Panc1 (cell line): ENCODE data around the gene LINGO3. TPM values are rescaled to one million over a fixed set of nuclear protein-coding genes. Genes with fewer than 3 reads are reported as not detected.

ENCODE experiments used
- ATAC-seq: fragments of 200-7000 bp; cut with Tn5 transposase; 2 replicates; pipeline ENCODE4 v1.9.1; 2020; ENCODE audit warnings: mild to moderate bottlenecking, moderate library complexity
- BruUV-seq: library from RNA; stranded (reverse); fragments of 400-500 nt; replicated peaks from 2 replicates; lab custom pipeline; 2021; lab: Mats Ljungman, UMichigan
- CTCF ChIA-PET: fragments of 300-600 bp; sonication (Branson Sonifier 250); formaldehyde crosslinking; loops from one replicate; lab custom pipeline; 2022; ENCODE audit warnings: antibody characterized with exemption; lab: Charles Lee
- POLR2A ChIA-PET: fragments of 300-600 bp; sonication (Branson Sonifier 250); formaldehyde crosslinking; loops from one replicate; lab custom pipeline; 2022; ENCODE audit warnings: antibody characterized with exemption; lab: Charles Lee
- DNase-seq: peaks from one replicate; pipeline ENCODE4 v3.0.0-alpha.2; 2010; ENCODE audit warnings: low read depth, low spot score
- H3K27ac ChIP-seq: 2 replicates; pipeline ENCODE4 v1.5.1; 2011; ENCODE audit warnings: mild to moderate bottlenecking, low read length, inconsistent platforms
- H3K27me3 ChIP-seq: fragments of 200-500 bp; sonication (Bioruptor generic); 2 replicates; pipeline ENCODE4 v1.6.0; 2014; ENCODE audit warnings: low read length, inconsistent platforms; ENCODE audit not compliant: control insufficient read depth, insufficient read depth
- H3K36me3 ChIP-seq: fragments of 200-500 bp; sonication (Bioruptor generic); 2 replicates; pipeline ENCODE4 v1.5.1; 2014; ENCODE audit warnings: inconsistent platforms, mild to moderate bottlenecking, low read length, moderate library complexity; ENCODE audit not compliant: control insufficient read depth, insufficient read depth
- H3K4me1 ChIP-seq: 2 replicates; pipeline ENCODE4 v1.5.1; 2011; ENCODE audit warnings: inconsistent platforms, mild to moderate bottlenecking, low read length, moderate library complexity; ENCODE audit not compliant: control insufficient read depth, insufficient read depth
- H3K4me3 ChIP-seq, 2 experiments: 2 replicates each; pipeline ENCODE4 v1.5.1; 2011 to 2012; ENCODE audit warnings: low read depth in 2 of 2, low read length in 2 of 2, mild to moderate bottlenecking in 2 of 2, inconsistent platforms in 1 of 2, moderate library complexity in 1 of 2
- H3K9me3 ChIP-seq: fragments of 200-500 bp; sonication (Bioruptor generic); 2 replicates; pipeline ENCODE4 v1.5.1; 2014; ENCODE audit warnings: low read depth, mild to moderate bottlenecking, inconsistent platforms, low read length, moderate library complexity; ENCODE audit not compliant: control insufficient read depth, insufficient read depth
- POLR2AphosphoS5 ChIP-seq: IDR thresholded peaks from 2 replicates; pipeline ENCODE4 v1.6.1; 2012; ENCODE audit warnings: mild to moderate bottlenecking, low read depth, low read length, moderate library complexity
- SIN3A ChIP-seq: IDR thresholded peaks from 2 replicates; pipeline ENCODE4 v1.6.1; 2012; ENCODE audit warnings: low read depth, mild to moderate bottlenecking, low read length, moderate library complexity, borderline replicate concordance; ENCODE audit not compliant: insufficient read depth
- TCF7L2 ChIP-seq: IDR thresholded peaks from 2 replicates; pipeline ENCODE4 v1.6.1; 2011; ENCODE audit warnings: mild to moderate bottlenecking, low read depth, low read length, inconsistent platforms
- in situ Hi-C: cut with HindIII; loops from 2 replicates; pipeline ENCODE4 v1.10.0; 2016; ENCODE audit warnings: low sequenced_read_pairs, low pct_unique_long_range_greater_than_20kb
- intact Hi-C: fragments of 100-400 bp; cut with micrococcal nuclease; formaldehyde crosslinking; loops from one replicate; pipeline ENCODE4 v1.10.0; 2022; ENCODE audit not compliant: unreplicated experiment
- total RNA-seq: library from RNA; stranded (reverse); gene quantifications from one replicate; pipeline ENCODE4 v1.2.1, GENCODE V29; 2021; ENCODE audit not compliant: unreplicated experiment
- TF ChIP-seq, protein P1 (sequence below): fragments of 450-650 bp; IDR thresholded peaks from 2 replicates; pipeline ENCODE4 v1.5.1; 2017; ENCODE audit warnings: mild to moderate bottlenecking
- TF ChIP-seq, protein P2 (sequence below), 2 experiments: IDR thresholded peaks; 2 replicates each; pipeline ENCODE4 v1.6.1; 2011 to 2012; ENCODE audit warnings: low read depth in 2 of 2, control low read depth in 1 of 2, low read length in 1 of 2, mild to moderate bottlenecking in 1 of 2, moderate library complexity in 1 of 2; ENCODE audit not compliant: insufficient read depth in 1 of 2

The LINGO3 gene
- total RNA-seq, 1 experiment from 2014 or later = 0.13 TPM

DNA sequence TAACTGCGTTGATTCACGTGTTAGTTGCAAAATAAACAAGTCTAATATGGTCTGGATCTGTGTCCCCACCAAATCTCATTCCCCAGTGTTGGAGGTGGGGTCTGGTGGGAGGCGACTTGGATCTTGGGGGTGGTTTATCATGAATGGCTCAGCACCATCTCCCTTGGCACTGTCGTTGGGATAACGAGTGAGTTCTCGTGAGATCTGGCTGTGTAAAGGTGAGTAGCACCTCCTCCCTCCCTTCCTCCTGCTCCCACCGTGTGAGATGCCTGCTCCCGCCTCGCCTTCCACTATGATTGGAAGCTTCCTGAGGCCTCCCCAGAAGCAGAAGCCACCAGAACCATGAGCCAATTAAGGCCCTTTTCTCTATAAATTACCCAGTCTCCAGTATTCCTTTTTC, 30.8 kb downstream of the LINGO3 start:
- POLR2A ChIA-PET = no interaction called here
- intact Hi-C loops (no loop called here), in situ Hi-C loops (no loop called here)
- Histone ChIP-seq H3K9me3 (no peaks in the 10 kb centered on the region), H3K36me3 (no peaks in the 10 kb centered on the region), H3K27ac (no peak overlapping the region), H3K4me3 (no peak overlapping the region), H3K27me3 (no peaks in the 10 kb centered on the region), H3K4me1 (peaks cover 4% of the 10 kb centered on the region; the same call in 1 of the 2 replicates)
- DNase-seq = no peak
- TF ChIP-seq SIN3A (no peak), POLR2AphosphoS5 (no peak)
- BruUV-seq = TSS peak; percentile 56
- ATAC-seq = no peak
- CTCF ChIA-PET = interaction anchor here (0.6 kb wide), 1 partner anchor 112 kb away, joined by 6 read pairs; no protein-coding TSS in a partner anchor

DNA sequence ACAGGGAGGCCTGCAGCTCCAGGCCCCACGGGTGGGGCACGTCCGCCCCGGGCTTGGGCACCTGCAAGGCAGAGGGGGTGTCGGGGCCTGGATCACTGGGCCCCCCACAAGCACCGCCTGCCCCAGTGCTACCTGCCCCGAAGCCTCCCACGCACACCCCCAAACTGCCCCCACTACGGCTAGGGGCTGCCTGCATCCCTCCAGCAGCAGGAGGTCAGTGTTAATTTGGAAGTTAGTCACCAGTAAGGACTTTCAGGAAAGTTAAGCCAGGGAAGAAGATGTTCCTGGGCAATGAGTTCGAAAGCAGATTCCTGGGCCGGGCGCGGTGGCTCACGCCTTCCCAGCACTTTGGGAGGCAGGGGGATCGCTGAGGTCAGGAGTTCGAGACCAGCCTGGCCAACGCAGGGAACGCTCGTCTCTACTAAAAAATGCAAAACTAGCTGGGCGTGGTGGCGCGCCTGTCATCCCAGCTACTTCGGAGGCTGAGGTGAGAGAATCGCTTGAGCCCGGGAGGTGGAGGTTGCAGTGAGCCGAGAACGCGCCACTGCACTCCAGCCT, 31.4 kb downstream of the LINGO3 start:
- H3K4me1 ChIP-seq = peaks cover 4% of the 10 kb centered on the region; the same call in 1 of the 2 replicates
- in situ Hi-C loops = no loop called here

More for the DNA sequence above, 31.4 kb downstream of the LINGO3 start:
- Histone ChIP-seq H3K27ac (no peak overlapping the region), H3K4me3 (no peak overlapping the region), H3K36me3 (no peaks in the 10 kb centered on the region), H3K9me3 (no peaks in the 10 kb centered on the region), H3K27me3 (no peaks in the 10 kb centered on the region)
- ChIA-PET POLR2A (no interaction called here), CTCF (interaction anchor here (0.6 kb wide), 1 partner anchor 113 kb away, joined by 6 read pairs; no protein-coding TSS in a partner anchor)
- intact Hi-C loops = no loop called here
- ATAC-seq (no peak), DNase-seq (no peak)
- TF ChIP-seq, protein P1, sequence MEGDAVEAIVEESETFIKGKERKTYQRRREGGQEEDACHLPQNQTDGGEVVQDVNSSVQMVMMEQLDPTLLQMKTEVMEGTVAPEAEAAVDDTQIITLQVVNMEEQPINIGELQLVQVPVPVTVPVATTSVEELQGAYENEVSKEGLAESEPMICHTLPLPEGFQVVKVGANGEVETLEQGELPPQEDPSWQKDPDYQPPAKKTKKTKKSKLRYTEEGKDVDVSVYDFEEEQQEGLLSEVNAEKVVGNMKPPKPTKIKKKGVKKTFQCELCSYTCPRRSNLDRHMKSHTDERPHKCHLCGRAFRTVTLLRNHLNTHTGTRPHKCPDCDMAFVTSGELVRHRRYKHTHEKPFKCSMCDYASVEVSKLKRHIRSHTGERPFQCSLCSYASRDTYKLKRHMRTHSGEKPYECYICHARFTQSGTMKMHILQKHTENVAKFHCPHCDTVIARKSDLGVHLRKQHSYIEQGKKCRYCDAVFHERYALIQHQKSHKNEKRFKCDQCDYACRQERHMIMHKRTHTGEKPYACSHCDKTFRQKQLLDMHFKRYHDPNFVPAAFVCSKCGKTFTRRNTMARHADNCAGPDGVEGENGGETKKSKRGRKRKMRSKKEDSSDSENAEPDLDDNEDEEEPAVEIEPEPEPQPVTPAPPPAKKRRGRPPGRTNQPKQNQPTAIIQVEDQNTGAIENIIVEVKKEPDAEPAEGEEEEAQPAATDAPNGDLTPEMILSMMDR = no peak
- TF ChIP-seq SIN3A = no peak
- TF ChIP-seq POLR2AphosphoS5 = no peak
- no peak for TF ChIP-seq TCF7L2
- TF ChIP-seq, protein P2, sequence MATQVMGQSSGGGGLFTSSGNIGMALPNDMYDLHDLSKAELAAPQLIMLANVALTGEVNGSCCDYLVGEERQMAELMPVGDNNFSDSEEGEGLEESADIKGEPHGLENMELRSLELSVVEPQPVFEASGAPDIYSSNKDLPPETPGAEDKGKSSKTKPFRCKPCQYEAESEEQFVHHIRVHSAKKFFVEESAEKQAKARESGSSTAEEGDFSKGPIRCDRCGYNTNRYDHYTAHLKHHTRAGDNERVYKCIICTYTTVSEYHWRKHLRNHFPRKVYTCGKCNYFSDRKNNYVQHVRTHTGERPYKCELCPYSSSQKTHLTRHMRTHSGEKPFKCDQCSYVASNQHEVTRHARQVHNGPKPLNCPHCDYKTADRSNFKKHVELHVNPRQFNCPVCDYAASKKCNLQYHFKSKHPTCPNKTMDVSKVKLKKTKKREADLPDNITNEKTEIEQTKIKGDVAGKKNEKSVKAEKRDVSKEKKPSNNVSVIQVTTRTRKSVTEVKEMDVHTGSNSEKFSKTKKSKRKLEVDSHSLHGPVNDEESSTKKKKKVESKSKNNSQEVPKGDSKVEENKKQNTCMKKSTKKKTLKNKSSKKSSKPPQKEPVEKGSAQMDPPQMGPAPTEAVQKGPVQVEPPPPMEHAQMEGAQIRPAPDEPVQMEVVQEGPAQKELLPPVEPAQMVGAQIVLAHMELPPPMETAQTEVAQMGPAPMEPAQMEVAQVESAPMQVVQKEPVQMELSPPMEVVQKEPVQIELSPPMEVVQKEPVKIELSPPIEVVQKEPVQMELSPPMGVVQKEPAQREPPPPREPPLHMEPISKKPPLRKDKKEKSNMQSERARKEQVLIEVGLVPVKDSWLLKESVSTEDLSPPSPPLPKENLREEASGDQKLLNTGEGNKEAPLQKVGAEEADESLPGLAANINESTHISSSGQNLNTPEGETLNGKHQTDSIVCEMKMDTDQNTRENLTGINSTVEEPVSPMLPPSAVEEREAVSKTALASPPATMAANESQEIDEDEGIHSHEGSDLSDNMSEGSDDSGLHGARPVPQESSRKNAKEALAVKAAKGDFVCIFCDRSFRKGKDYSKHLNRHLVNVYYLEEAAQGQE (IDR thresholded peaks at IDR 0.05; ENCODE audit: insufficient read depth in 1 of 2, low read depth in 2 of 2, low read length in 1 of 2) = no peak
- no TSS peak for BruUV-seq
